Mesendoderm (in vitro differentiated cells): ENCODE results near the gene ST8SIA1.

ENCODE experiments used
- DNase-seq: peaks from one replicate; pipeline ENCODE4 v3.0.0; 2013
- H2AK5ac ChIP-seq: 2 replicates; pipeline ENCODE4 v1.6.1; 2013; ENCODE audit warnings: low read length, inconsistent platforms
- H2BK120ac ChIP-seq: 2 replicates; pipeline ENCODE4 v1.6.1; 2013; ENCODE audit warnings: low read depth, mild to moderate bottlenecking, low read length, moderate library complexity, mixed read lengths
- H2BK15ac ChIP-seq: replicated peaks from 2 replicates; pipeline ENCODE4 v1.6.1; 2013; ENCODE audit warnings: low read depth, mild to moderate bottlenecking, moderate library complexity
- H2BK5ac ChIP-seq: 2 replicates; pipeline ENCODE4 v1.6.1; 2013; ENCODE audit warnings: low read length, inconsistent platforms
- H3K18ac ChIP-seq: 2 replicates; pipeline ENCODE4 v1.6.1; 2013; ENCODE audit warnings: mild to moderate bottlenecking, low read length, mixed read lengths
- H3K23ac ChIP-seq: one replicate; pipeline ENCODE4 v1.6.1; 2013; ENCODE audit warnings: low read length
- H3K27ac ChIP-seq: 2 replicates; pipeline ENCODE4 v1.5.1; 2013; ENCODE audit warnings: low read depth, mild to moderate bottlenecking, inconsistent platforms, low read length, moderate library complexity
- H3K27me3 ChIP-seq: 2 replicates; pipeline ENCODE4 v1.6.1; 2013; ENCODE audit warnings: low read length, control low read depth, mild to moderate bottlenecking, inconsistent platforms; ENCODE audit not compliant: insufficient read depth, poor library complexity
- H3K36me3 ChIP-seq: 2 replicates; pipeline ENCODE4 v1.6.1; 2013; ENCODE audit warnings: low read length, inconsistent platforms; ENCODE audit not compliant: control insufficient read depth, insufficient read depth
- H3K4ac ChIP-seq: one replicate; pipeline ENCODE4 v1.6.1; 2013; ENCODE audit warnings: low read depth, mild to moderate bottlenecking, low read length, moderate library complexity
- H3K4me1 ChIP-seq: 2 replicates; pipeline ENCODE4 v1.6.1; 2013; ENCODE audit warnings: low read depth, low read length, inconsistent platforms; ENCODE audit not compliant: control insufficient read depth
- H3K4me2 ChIP-seq: 2 replicates; pipeline ENCODE4 v1.6.1; 2013; ENCODE audit warnings: low read length
- H3K4me3 ChIP-seq: 2 replicates; pipeline ENCODE4 v1.5.1; 2013; ENCODE audit warnings: mild to moderate bottlenecking, low read length
- H3K56ac ChIP-seq: one replicate; pipeline ENCODE4 v1.6.1; 2013; ENCODE audit warnings: low read length
- H3K79me1 ChIP-seq: 2 replicates; pipeline ENCODE4 v1.6.1; 2013; ENCODE audit warnings: low read length, inconsistent platforms
- H3K79me2 ChIP-seq: 2 replicates; pipeline ENCODE4 v1.6.1; 2013; ENCODE audit warnings: mild to moderate bottlenecking, low read length; ENCODE audit not compliant: control insufficient read depth, insufficient read depth
- H3K9ac ChIP-seq: 2 replicates; pipeline ENCODE4 v1.6.1; 2013; ENCODE audit warnings: low read length, inconsistent platforms
- H4K5ac ChIP-seq: one replicate; pipeline ENCODE4 v1.6.1; 2013; ENCODE audit warnings: low read length
- H4K8ac ChIP-seq: one replicate; pipeline ENCODE4 v1.6.1; 2013; ENCODE audit warnings: low read depth, mild to moderate bottlenecking, control low read depth, low read length, moderate library complexity
- WGBS: extraction: QIAGEN DNeasy Blood & Tissue Kit; methylation state at CpG from one replicate; pipeline ENCODE4 v1.1.7; 2013; ENCODE audit warnings: low lambda C conversion rate, missing lambda C conversion rate; ENCODE audit not compliant: insufficient coverage; ENCODE audit errors: extremely low coverage; 5-methylcytosine and 5-hydroxymethylcytosine counted together

The ST8SIA1 gene

GRCh38 chr12:22339691-22340090 is 5.2 kb upstream of the ST8SIA1 start:
- H3K18ac ChIP-seq, result no peak overlapping the region
- no peak overlapping the region for H2AK5ac ChIP-seq
- no peaks in the 10 kb centered on the region for H3K79me1 ChIP-seq
- H2BK120ac ChIP-seq, result no peak overlapping the region
- no peak for DNase-seq
- H3K9ac ChIP-seq, result no peak overlapping the region
- no peak overlapping the region for H3K56ac ChIP-seq
- no peak overlapping the region for H4K8ac ChIP-seq
- H2BK5ac ChIP-seq, result no peak overlapping the region
- no peaks in the 10 kb centered on the region for H3K36me3 ChIP-seq
- H3K23ac ChIP-seq, result no peak overlapping the region
- no peaks in the 10 kb centered on the region for H3K4me1 ChIP-seq
- H2BK15ac ChIP-seq, result no peak overlapping the region
- no peak overlapping the region for H3K27ac ChIP-seq
- no peak overlapping the region for H3K4me2 ChIP-seq
- no CpG with 5 or more reads among the region's 9 CpGs for WGBS
- H4K5ac ChIP-seq, result no peak overlapping the region
- H3K27me3 ChIP-seq, result no peaks in the 10 kb centered on the region
- no peak overlapping the region for H3K4ac ChIP-seq
- H3K79me2 ChIP-seq, result no peaks in the 10 kb centered on the region
- H3K4me3 ChIP-seq, result no peak overlapping the region

DNA sequence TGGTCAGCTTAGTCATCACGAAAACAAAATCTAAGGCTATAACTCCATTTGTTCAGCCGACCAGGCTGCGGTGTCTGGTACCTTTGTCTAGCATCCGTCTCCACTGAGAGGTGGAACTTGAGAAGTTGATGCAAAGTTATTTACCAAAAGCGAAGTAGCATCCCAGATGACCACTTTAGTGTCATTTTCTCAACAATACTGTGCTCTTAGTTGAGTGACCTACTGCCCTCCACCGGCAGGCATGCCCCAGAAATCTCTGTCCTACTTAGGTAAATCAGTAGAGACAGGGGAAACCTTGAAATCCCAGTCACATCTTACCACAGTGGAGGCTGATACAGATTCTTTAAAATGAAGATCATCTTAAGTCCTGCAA is 1.3 kb upstream of the ST8SIA1 start:
- no peak overlapping the region for H3K4ac ChIP-seq
- no peaks in the 10 kb centered on the region for H3K27me3 ChIP-seq
- H3K9ac ChIP-seq, result no peak overlapping the region
- no peak overlapping the region for H2AK5ac ChIP-seq
- no peak overlapping the region for H2BK120ac ChIP-seq
- peak overlapping the region; percentile 59 for H3K4me2 ChIP-seq
- no peak overlapping the region for H4K8ac ChIP-seq
- H3K79me1 ChIP-seq, result no peaks in the 10 kb centered on the region
- H3K4me1 ChIP-seq, result no peaks in the 10 kb centered on the region
- no peak overlapping the region for H3K4me3 ChIP-seq
- H2BK5ac ChIP-seq, result no peak overlapping the region
- H3K18ac ChIP-seq, result no peak overlapping the region
- no peaks in the 10 kb centered on the region for H3K79me2 ChIP-seq
- peak overlapping the region; percentile 75 for H3K56ac ChIP-seq
- H3K23ac ChIP-seq, result no peak overlapping the region
- H2BK15ac ChIP-seq, result no peak overlapping the region
- no CpG with 5 or more reads among the region's 6 CpGs for WGBS
- no peak overlapping the region for H4K5ac ChIP-seq
- DNase-seq, result peak; percentile 87
- H3K36me3 ChIP-seq, result no peaks in the 10 kb centered on the region
- H3K27ac ChIP-seq, result no peak overlapping the region

- H3K79me1 ChIP-seq, result no peaks in the 10 kb centered on the region
- DNase-seq, result no peak
- no peak overlapping the region for H3K27ac ChIP-seq
- peak overlapping the region; percentile 19 for H3K4me3 ChIP-seq
- no peak overlapping the region for H2AK5ac ChIP-seq
- peak overlapping the region; percentile 88 for H3K18ac ChIP-seq
- H3K23ac ChIP-seq, result peak overlapping the region; percentile 54
- WGBS, result no CpG with 5 or more reads among the region's 49 CpGs
- peak overlapping the region; percentile 64 for H3K9ac ChIP-seq
- H3K27me3 ChIP-seq, result no peaks in the 10 kb centered on the region
- no peak overlapping the region for H4K8ac ChIP-seq
- H2BK120ac ChIP-seq, result no peak overlapping the region
- H2BK15ac ChIP-seq, result no peak overlapping the region
- no peak overlapping the region for H4K5ac ChIP-seq
- H3K36me3 ChIP-seq, result no peaks in the 10 kb centered on the region
- peak overlapping the region; percentile 75 for H3K56ac ChIP-seq
- H3K79me2 ChIP-seq, result no peaks in the 10 kb centered on the region
- H2BK5ac ChIP-seq, result no peak overlapping the region
- no peak overlapping the region for H3K4ac ChIP-seq
- no peaks in the 10 kb centered on the region for H3K4me1 ChIP-seq
- H3K4me2 ChIP-seq, result peak overlapping the region; percentile 34
These were observed 646 bp downstream of the ST8SIA1 start for GRCh38 chr12:22333713-22334409.

- Histone ChIP-seq H4K8ac (no peak overlapping the region), H3K9ac (peak overlapping the region; percentile 64), H2BK5ac (no peak overlapping the region), H3K23ac (no peak overlapping the region), H2BK120ac (no peak overlapping the region), H3K56ac (peak overlapping the region; percentile 75), H3K4me2 (peak overlapping the region; percentile 16), H3K4me3 (peak overlapping the region; percentile 19), H3K18ac (no peak overlapping the region), H3K27ac (no peak overlapping the region), H2AK5ac (no peak overlapping the region), H4K5ac (no peak overlapping the region), H3K27me3 (no peaks in the 10 kb centered on the region), H3K36me3 (no peaks in the 10 kb centered on the region), H2BK15ac (no peak overlapping the region), H3K4ac (no peak overlapping the region), H3K79me1 (no peaks in the 10 kb centered on the region), H3K79me2 (no peaks in the 10 kb centered on the region), H3K4me1 (no peaks in the 10 kb centered on the region)
- no peak for DNase-seq
- no CpG with 5 or more reads among the region's 10 CpGs for WGBS
These were observed 1.3 kb downstream of the ST8SIA1 start for GRCh38 chr12:22333186-22333712.

GRCh38 chr12:22332202-22332601 is 2.3 kb downstream of the ST8SIA1 start:
- H3K4ac ChIP-seq, result no peak overlapping the region
- H3K79me1 ChIP-seq, result no peaks in the 10 kb centered on the region
- H3K4me1 ChIP-seq, result peaks cover 3% of the 10 kb centered on the region
- no peak overlapping the region for H2BK15ac ChIP-seq
- H3K23ac ChIP-seq, result no peak overlapping the region
- no peak overlapping the region for H3K27ac ChIP-seq
- no peaks in the 10 kb centered on the region for H3K27me3 ChIP-seq
- no peak overlapping the region for H3K4me2 ChIP-seq
- no peak overlapping the region for H3K4me3 ChIP-seq
- peak overlapping the region; percentile 3 for H3K9ac ChIP-seq
- H2BK5ac ChIP-seq, result no peak overlapping the region
- H3K18ac ChIP-seq, result no peak overlapping the region
- no peak overlapping the region for H2BK120ac ChIP-seq
- H3K56ac ChIP-seq, result no peak overlapping the region
- no peak overlapping the region for H4K5ac ChIP-seq
- H4K8ac ChIP-seq, result no peak overlapping the region
- no peaks in the 10 kb centered on the region for H3K79me2 ChIP-seq
- no peak for DNase-seq
- H2AK5ac ChIP-seq, result no peak overlapping the region
- H3K36me3 ChIP-seq, result no peaks in the 10 kb centered on the region

- Histone ChIP-seq H3K56ac (no peak overlapping the region), H3K27me3 (no peaks in the 10 kb centered on the region), H2BK5ac (no peak overlapping the region), H3K36me3 (no peaks in the 10 kb centered on the region), H2BK15ac (no peak overlapping the region), H3K79me1 (no peaks in the 10 kb centered on the region), H2AK5ac (no peak overlapping the region), H3K4me3 (no peak overlapping the region), H3K9ac (no peak overlapping the region), H3K18ac (no peak overlapping the region), H3K27ac (no peak overlapping the region), H3K4me2 (no peak overlapping the region), H4K5ac (no peak overlapping the region), H3K4ac (no peak overlapping the region), H3K4me1 (peaks cover 4% of the 10 kb centered on the region), H4K8ac (no peak overlapping the region), H3K23ac (no peak overlapping the region), H3K79me2 (no peaks in the 10 kb centered on the region), H2BK120ac (no peak overlapping the region)
- DNase-seq, result no peak
- WGBS, result no CpG with 5 or more reads among the region's 4 CpGs
These were observed 4.9 kb downstream of the ST8SIA1 start for GRCh38 chr12:22329621-22330020.
